GM21381 (cell line): Measurements from ENCODE around the gene CHMP2B.
"Not testable (repeated sequence)": the region's sequence is repeated elsewhere in the genome, so short reads cannot be mapped to it uniquely, and the experiment has no call there.

ENCODE experiments used
- ATAC-seq: cut with Tn5 transposase; IDR thresholded peaks from one replicate; pipeline ENCODE4 v1.9.1; 2021; ENCODE audit warnings: mild to moderate bottlenecking, moderate library complexity; ENCODE audit not compliant: unreplicated experiment

Gene CHMP2B

DNA sequence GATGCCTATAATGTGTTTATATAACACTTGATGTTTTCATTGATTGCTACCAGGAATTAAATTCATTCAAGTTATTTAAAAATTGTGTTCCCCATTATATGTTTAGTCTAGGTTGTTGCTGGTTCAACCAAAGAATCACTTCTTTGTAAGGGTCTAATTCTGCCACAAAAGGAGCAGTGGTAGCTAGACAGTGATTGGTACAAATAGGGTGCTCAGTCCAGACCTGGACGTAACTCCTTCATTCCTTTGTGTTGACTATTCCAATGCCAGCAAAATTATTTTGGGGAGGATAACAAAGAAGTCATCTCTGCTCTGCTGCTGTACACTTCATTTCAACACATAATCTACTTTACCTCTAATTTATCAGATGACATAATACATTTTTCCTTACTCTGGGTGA, 1.2 kb downstream of the CHMP2B start:
- ATAC-seq, result no peak

DNA sequence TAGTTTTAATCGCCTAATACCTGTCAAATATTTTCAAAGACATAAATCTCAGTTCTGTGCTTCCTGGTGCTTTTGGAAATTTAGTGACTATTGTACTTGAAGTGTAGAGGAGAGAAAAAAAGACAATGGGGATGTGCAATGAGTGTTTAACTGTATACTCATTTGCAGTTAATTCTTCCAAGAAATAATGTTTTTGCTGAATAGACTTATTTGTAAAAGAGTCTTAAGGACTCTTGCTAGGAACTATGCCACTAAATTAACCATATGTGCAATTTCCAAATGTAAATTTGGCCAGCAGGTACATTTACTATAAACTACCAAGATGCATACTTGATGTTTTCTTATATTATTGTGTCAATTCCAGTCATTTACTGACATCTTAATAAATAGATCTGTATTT, 2.0 kb downstream of the CHMP2B start:
- ATAC-seq, result no peak

DNA sequence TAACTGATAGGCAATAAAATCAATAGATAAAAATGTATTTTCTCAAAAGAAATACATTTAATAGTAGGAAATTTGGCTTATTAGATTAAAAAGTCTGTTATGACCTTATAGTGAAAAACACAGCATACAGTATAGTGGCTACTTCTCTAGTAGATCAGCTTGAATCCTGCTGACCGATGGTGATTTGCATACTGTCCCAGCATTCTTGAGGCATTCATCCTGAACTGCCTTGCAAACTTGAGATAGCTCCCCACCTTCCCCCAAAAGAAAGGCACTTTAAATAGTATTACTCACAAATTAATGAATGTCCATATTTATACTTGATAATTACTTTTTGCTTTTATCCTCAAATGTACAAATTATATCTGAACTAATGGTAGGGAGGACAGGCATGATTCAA, 6.7 kb downstream of the CHMP2B start:
- no peak for ATAC-seq

DNA sequence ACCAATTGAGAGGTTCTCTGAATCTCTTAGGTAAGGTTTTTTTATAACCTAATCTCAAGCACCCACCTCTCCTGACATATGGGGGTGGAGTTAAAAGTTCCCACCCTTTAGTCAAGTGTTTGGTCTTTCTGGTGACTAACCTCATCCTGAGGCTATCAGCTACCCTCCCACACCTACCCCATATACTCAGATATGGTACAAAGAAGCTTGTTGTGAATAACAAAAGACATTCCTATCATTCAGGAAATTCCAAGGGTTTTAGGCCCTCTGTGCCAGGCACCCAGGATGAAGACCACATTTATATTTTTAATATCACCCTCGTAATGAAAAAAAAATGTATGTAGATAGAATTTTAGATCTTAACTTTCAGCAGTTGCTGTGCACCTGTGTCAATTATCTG, 9.0 kb downstream of the CHMP2B start:
- no peak for ATAC-seq

DNA sequence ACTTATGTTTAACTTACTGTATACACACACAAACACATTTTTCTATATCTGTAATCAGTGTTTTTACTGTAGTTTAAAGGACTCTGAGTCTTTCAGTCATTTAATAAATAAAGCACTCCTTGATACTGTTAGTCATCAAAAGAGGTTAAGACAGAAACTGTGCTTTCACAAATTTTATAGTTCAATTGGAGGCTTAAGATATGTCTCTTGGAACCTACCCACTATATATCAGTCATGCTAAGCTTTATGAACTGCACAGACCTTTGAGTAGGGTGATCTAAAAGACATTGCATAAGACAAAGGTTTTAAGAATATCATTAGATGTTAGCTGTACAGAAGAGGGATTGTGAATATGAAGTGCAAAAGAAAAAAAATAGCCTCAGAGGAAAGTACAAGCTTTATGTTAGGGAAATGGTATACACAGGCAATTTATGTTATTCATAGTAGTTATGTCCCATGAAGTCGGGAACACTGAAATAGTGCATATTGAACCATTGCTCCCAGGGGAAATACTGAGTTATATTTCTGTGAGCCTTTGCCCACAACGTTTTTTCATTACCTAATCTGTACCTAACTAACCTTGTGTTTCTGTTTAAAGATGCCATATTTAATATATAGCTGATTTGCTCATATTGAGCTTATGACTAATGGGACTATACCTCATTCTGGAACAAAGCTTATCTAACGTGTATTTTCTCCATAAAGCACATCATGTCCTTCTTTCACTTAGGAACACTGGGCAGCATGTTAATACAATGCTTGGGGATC, 19.7 kb downstream of the CHMP2B start:
- no peak for ATAC-seq

GRCh38 chr3:87247430-87247773, 20.3 kb downstream of the CHMP2B start:
- ATAC-seq, result no peak

DNA sequence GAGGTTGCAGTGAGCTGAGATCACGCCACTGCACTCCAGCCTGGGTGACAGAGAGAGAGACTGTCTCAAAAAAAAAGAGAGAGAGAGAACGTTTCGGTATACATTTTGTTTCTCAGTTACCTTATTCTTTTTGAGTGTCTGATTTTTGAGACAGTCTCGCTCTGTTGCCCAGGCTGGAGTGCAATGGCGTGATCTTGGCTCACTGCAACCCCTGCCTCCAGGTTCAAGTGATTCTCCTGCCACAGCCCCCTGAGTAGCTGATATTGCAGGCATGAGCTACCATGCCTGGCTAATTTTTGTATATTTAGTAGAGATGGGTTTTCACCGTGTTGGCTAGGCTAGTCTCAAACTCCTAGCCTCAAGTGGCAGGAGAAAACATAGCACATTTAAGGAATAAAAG, 21.1 kb downstream of the CHMP2B start:
- not testable (repeated sequence) for ATAC-seq

DNA sequence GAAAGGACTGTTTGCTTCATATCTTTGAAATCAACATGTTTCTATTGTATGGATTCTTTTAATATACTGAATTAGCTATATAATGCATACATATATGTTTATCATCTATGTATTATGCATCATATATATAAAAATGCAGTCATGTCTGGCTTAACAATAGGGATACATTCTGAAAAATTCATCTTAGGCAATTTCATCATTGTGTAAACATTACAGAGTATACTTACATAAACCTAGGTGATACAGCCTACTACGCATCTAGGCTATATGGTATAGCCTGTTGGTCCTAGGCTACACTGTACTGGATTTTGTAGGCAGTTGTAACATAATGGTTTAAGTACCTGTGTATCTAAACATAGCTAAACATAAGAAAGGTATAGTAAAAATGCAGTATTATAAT, 21.7 kb downstream of the CHMP2B start:
- ATAC-seq, result no peak

DNA sequence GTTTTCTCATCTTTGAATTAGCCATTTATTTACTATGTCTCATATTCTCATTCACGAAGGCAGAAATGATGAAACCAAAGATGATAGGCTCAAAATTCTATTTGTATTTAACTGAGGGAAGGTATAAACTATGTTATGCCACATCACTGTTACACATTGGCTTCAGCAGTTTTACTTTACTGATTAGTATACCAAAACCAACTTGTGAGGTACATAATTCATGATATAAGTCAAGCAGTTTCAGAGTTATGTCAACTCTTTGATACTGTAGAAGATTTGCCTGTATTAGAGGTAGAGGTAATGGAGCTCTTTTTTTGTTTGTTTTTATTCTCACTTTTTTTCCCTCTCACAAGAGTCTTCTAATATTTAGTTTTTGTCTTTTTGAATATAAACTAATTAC, 22.9 kb downstream of the CHMP2B start:
- no peak for ATAC-seq

- peak; percentile 66 for ATAC-seq
These were observed 33.2 kb downstream of the CHMP2B start for GRCh38 chr3:87260270-87260669.

- ATAC-seq, result no peak
These were observed 34.8 kb downstream of the CHMP2B start for GRCh38 chr3:87261925-87262324.

DNA sequence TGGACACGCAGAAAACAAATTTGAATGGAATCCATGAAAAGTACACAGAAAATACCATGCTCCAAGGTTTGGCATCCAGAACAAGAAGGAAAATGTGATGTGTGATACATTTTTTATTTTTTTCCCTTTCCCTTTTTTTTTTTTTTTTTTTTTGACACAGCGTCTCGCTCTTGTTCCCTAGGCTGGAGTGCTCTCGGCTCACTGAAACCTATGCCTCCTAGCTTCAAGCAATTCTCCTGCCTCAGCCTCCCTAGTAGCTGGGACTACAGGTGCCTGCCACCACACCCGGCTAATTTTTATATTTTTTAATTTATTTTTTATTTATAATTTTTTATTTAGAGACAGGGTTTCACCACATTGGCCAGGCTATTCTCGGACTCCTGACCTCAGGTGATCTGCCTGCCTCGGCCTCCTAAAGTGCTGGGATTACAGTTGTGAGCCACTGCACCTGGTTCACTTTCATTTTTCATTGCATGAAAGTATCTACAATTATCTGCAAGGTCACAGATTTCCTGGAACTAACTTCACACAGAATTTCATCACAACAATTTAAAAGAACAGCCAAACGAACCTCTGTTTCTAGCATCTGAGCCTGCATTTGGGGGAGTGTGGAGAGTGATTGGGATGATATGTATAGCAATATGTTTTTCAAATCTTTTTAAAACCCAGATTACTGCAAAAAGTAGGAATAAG, 41.0 kb downstream of the CHMP2B start:
- ATAC-seq, result no peak

DNA sequence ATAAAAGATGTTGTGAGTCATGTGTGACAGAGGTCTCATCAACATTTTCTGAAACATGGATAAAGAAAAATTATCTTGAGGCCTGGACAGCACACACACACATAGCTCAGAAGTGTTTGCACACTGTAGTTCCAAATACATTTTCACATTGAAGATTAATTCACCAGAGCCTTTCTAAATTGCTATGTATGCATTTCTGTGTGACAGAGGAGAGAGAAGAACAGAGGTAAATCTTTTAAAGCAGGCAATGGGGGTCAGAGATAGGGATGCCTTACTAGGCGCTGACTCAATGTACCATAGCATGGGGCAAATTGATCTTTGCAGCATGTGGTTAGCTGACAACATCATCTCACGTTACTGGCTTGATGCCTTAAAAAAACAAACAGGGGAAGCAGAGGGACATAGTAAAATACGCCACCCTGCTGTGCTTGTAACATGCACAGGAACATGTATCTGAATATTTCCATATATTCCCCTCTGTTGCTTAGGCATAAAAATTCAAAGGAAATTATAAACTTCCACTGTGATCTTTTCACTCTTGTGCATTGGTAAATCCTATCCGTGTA, 41.6 kb downstream of the CHMP2B start:
- ATAC-seq, result no peak

DNA sequence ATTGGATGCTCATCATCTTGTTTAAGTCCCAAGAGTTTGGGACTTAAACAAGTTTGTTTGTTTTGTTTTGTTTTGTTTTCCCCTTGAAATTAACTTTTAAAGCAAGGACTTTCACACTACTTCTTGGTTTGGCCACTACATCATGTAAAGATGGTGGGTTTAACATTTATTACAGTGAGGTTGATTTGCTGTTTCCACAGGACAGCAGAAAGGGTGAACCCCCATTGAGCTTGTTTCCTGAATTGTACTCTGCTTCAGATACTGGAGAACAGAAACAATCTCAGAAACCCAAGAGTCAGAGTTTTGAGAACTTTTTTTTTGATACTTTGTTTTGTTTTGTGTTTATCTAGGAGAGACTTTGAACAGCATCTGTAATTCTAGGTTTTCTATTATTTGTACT, 42.6 kb downstream of the CHMP2B start:
- no peak for ATAC-seq

DNA sequence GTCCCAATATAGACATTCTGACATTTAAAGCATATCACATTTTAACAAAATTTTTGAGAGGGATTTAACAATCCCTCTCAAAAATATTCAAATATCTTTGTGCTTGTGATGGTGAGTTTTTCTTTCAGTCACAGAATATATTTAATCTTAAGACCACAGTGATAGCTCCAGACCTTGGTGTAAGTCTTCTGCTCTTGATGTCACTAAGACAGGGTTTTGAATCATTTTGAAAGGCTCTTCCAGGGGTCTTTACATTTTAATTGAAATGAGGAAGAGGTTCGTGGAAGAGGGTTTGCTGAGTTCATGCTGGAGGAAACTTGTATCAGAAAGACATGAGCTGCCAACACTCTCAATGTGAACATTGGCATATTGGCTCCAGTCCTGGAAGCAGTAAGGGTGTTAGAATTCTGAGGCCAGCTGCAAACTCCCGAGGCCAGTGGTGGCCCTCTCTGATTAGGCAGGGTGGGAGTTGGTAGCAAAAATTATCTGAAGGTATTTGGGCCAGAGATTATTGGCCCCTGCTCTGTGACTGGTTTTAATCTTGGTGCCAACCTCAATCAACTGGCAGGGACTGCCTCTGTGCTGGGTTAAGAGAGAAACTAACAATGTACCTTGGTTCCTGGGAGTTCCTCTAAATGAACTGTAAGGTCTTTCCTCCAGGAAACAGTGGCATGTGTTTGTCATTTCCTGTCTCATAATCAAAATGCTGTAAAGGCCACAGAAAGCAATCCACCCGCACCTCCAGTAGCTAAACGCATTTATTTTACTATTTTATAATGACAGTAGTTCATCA, 44.0 kb downstream of the CHMP2B start:
- no peak for ATAC-seq

GRCh38 chr3:87272718-87273341, 45.7 kb downstream of the CHMP2B start:
- ATAC-seq, result peak; percentile 75

DNA sequence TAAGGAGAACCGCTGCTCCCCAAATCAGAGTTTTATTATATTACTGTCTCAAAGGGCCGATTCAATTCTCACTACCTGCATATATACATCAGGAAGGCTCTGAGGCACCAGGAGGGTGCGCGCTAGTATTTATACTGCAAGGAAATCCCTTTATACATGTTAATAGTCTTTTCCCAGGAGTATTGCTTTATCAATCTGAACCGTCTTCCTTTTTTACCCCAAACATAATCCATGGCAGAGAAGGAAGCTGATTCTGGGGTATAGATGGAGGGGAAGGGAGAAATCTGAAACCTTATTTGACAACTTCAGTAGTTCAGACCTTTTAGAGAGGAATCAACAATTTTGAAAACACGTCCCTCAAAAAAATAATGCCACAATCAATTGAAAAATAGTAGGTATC, 49.4 kb downstream of the CHMP2B start, which contains the start of gene POU1F1:
Gene POU1F1, minus strand, starts transcription at position 101 of the 400 bp plus-strand sequence. CDS start 122 bp downstream, outside the sequence.
- ATAC-seq, result no peak

- ATAC-seq, result no peak
These were observed 59.9 kb downstream of the CHMP2B start for GRCh38 chr3:87287011-87287410.

GRCh38 chr3:87288446-87288845, 61.3 kb downstream of the CHMP2B start:
- no peak for ATAC-seq

DNA sequence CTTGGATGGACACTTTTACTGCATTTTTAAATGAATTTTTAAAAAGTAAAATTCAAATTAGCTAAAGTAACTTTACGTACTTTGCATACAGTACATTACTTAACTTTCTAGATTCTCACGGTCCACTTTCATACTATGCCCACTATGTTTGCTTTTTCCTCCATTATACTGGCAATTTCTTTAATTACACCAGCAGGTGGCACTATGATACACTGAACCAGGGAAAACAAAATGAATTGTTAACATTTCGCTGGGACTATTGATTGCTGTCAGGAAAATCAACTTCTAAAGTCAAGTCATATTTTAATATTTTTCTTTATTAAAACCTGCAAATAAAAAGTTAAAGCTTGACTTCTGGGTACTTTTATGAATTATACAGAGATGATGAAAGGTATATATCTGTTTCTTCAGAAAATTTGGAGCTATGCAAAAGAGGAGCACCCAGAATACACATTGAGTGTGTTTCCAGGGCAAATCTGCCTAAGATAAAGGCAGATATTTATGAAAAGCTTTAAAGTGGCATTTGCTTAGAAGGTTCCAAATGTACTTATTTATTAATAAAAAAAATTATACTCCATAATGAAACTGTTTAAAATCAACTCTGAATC, 71.1 kb downstream of the CHMP2B start:
- peak; percentile 76 for ATAC-seq
